H1 (cell line): ENCODE results near the gene PRODH2. TPM values are rescaled to one million over a fixed set of nuclear protein-coding genes. Genes with fewer than 3 reads are reported as not detected.

Experiments used
- CTCF ChIA-PET: fragments of 300-600 bp; sonication (Branson Sonifier 250); formaldehyde crosslinking; loops from one replicate; lab custom pipeline; 2021; ENCODE audit not compliant: partially characterized antibody; lab: Charles Lee
- POLR2A ChIA-PET: fragments of 300-600 bp; sonication (Branson Sonifier 250); formaldehyde crosslinking; loops from one replicate; lab custom pipeline; 2021; ENCODE audit warnings: inconsistent platforms; ENCODE audit not compliant: partially characterized antibody; lab: Charles Lee
- DNase-seq, 2 experiments: peaks; one replicate each; pipeline versions ENCODE4 v3.0.0 to v3.0.0-alpha.2; 2010 to 2022; ENCODE audit warnings: low spot score in 2 of 2, low read depth in 1 of 2, mixed read lengths in 1 of 2
- FAIRE-seq: peaks from 2 replicates; lab custom pipeline; 2011; peaks lifted over from hg19 to GRCh38; lab: Jason Lieb, UNC
- H2AFZ ChIP-seq: 2 replicates; pipeline ENCODE4 v1.8.1; 2012; ENCODE audit warnings: low read length, inconsistent platforms
- H2AK5ac ChIP-seq: 2 replicates; pipeline ENCODE4 v1.6.1; 2013; ENCODE audit warnings: low read depth, low read length
- H2BK120ac ChIP-seq: replicated peaks from 2 replicates; pipeline ENCODE3; 2013; ENCODE audit warnings: low read depth, low read length, inconsistent platforms
- H2BK12ac ChIP-seq: 2 replicates; pipeline ENCODE4 v1.6.1; 2013; ENCODE audit warnings: low read depth, low read length
- H2BK15ac ChIP-seq: 2 replicates; pipeline ENCODE4 v1.6.1; 2013; ENCODE audit warnings: low read length
- H2BK20ac ChIP-seq: 2 replicates; pipeline ENCODE4 v1.6.1; 2013; ENCODE audit warnings: low read length
- H2BK5ac ChIP-seq: 2 replicates; pipeline ENCODE4 v1.6.1; 2013; ENCODE audit warnings: low read depth, low read length
- H3K14ac ChIP-seq: 2 replicates; pipeline ENCODE4 v1.6.1; 2013; ENCODE audit warnings: inconsistent platforms; ENCODE audit not compliant: insufficient read length
- H3K18ac ChIP-seq: 2 replicates; pipeline ENCODE4 v1.6.1; 2013; ENCODE audit warnings: low read length; ENCODE audit errors: extremely low read depth
- H3K23ac ChIP-seq: 2 replicates; pipeline ENCODE4 v1.6.1; 2013; ENCODE audit warnings: inconsistent platforms; ENCODE audit not compliant: insufficient read length
- H3K23me2 ChIP-seq: 2 replicates; pipeline ENCODE4 v1.6.1; 2013; ENCODE audit warnings: low read depth, low read length
- H3K27ac ChIP-seq: 2 replicates; pipeline ENCODE4 v1.6.1; 2011; ENCODE audit warnings: low read depth, low read length, inconsistent platforms
- H3K27me3 ChIP-seq, 4 experiments: replicated peaks in 1 of 4; 1 replicate in 1 of 4; 2 replicates in 3 of 4; pipeline versions ENCODE4 v1.6.1 to v1.8.1; 2011 to 2013; ENCODE audit warnings: low read length in 3 of 4, mild to moderate bottlenecking in 3 of 4, inconsistent platforms in 2 of 4, mixed read lengths in 2 of 4, moderate library complexity in 1 of 4; ENCODE audit not compliant: control insufficient read depth in 3 of 4, insufficient read depth in 3 of 4; ENCODE audit errors: extremely low read depth in 1 of 4
- H3K36me3 ChIP-seq, 4 experiments: 2 replicates each; pipeline versions ENCODE4 v1.6.1 to v1.8.1; 2011 to 2013; ENCODE audit warnings: mild to moderate bottlenecking in 4 of 4, low read length in 3 of 4, moderate library complexity in 2 of 4, control low read depth in 1 of 4, inconsistent platforms in 1 of 4; ENCODE audit not compliant: insufficient read depth in 4 of 4, control insufficient read depth in 2 of 4
- H3K4ac ChIP-seq: replicated peaks from 2 replicates; pipeline ENCODE3; 2013; ENCODE audit warnings: low read length, low read depth, mixed read lengths, inconsistent platforms; ENCODE audit not compliant: insufficient read length
- H3K4me1 ChIP-seq, 4 experiments: replicated peaks in 1 of 4; 1 replicate in 1 of 4; 2 replicates in 3 of 4; pipeline versions ENCODE4 v1.6.1 to v1.8.1; 2011 to 2013; ENCODE audit warnings: low read length in 3 of 4, inconsistent platforms in 2 of 4, mixed read lengths in 1 of 4; ENCODE audit not compliant: insufficient read depth in 4 of 4, control insufficient read depth in 3 of 4
- H3K4me2 ChIP-seq, 2 experiments: 2 replicates each; pipeline versions ENCODE4 v1.6.1 to v1.8.1; 2011 to 2013; ENCODE audit warnings: low read depth in 2 of 2, low read length in 2 of 2, control low read depth in 1 of 2, inconsistent platforms in 1 of 2, mild to moderate bottlenecking in 1 of 2; ENCODE audit not compliant: insufficient read depth in 1 of 2
- H3K4me3 ChIP-seq, 4 experiments: fragments of 200-600, 300-600 bp in 1 of 4; sonication (generic), shearing (Covaris generic), sonication (Bioruptor Twin) in 1 of 4; 2 replicates each; pipeline versions ENCODE4 v1.5.1 to v1.8.1; 2011 to 2016; ENCODE audit warnings: low read length in 4 of 4, low read depth in 3 of 4, control low read depth in 2 of 4, inconsistent platforms in 2 of 4, mild to moderate bottlenecking in 2 of 4, mixed read lengths in 1 of 4, moderate library complexity in 1 of 4; ENCODE audit not compliant: insufficient read depth in 2 of 4; ENCODE audit errors: extremely low read depth in 1 of 4
- H3K56ac ChIP-seq: replicated peaks from 2 replicates; pipeline ENCODE3; 2013; ENCODE audit warnings: low read depth, mild to moderate bottlenecking, mixed read lengths, low read length, inconsistent platforms; ENCODE audit not compliant: insufficient read length
- H3K79me1 ChIP-seq: 2 replicates; pipeline ENCODE4 v1.6.1; 2013; ENCODE audit warnings: low read depth, low read length, control low read depth
- H3K79me2 ChIP-seq, 2 experiments: 2 replicates each; pipeline versions ENCODE4 v1.6.1 to v1.8.1; 2012 to 2013; ENCODE audit warnings: low read length in 2 of 2, mild to moderate bottlenecking in 2 of 2, inconsistent platforms in 1 of 2; ENCODE audit not compliant: insufficient read depth in 2 of 2, control insufficient read depth in 1 of 2
- H3K9ac ChIP-seq, 4 experiments: replicated peaks in 1 of 4; 1 replicate in 1 of 4; 2 replicates in 3 of 4; pipeline versions ENCODE4 v1.6.1 to v1.8.1; 2011 to 2013; ENCODE audit warnings: low read depth in 3 of 4, low read length in 3 of 4, control low read depth in 2 of 4, mild to moderate bottlenecking in 2 of 4, moderate library complexity in 2 of 4, inconsistent platforms in 1 of 4; ENCODE audit errors: extremely low read depth in 1 of 4
- H3K9me3 ChIP-seq, 2 experiments: 2 replicates each; pipeline versions ENCODE4 v1.6.1 to v1.8.1; 2012 to 2013; ENCODE audit warnings: mild to moderate bottlenecking in 2 of 2, moderate library complexity in 2 of 2, control low read depth in 1 of 2, inconsistent platforms in 1 of 2, low read depth in 1 of 2, low read length in 1 of 2, mixed read lengths in 1 of 2; ENCODE audit not compliant: insufficient read depth in 2 of 2
- H4K20me1 ChIP-seq, 2 experiments: replicated peaks in 1 of 2; 2 replicates each; pipeline versions ENCODE3 to v1.8.1; 2011 to 2013; ENCODE audit warnings: inconsistent platforms in 2 of 2, low read length in 2 of 2, mild to moderate bottlenecking in 1 of 2; ENCODE audit not compliant: insufficient read depth in 2 of 2, control insufficient read depth in 1 of 2
- H4K5ac ChIP-seq: 2 replicates; pipeline ENCODE4 v1.6.1; 2013; ENCODE audit warnings: low read length, low read depth, mixed read lengths, inconsistent platforms; ENCODE audit not compliant: insufficient read length
- H4K8ac ChIP-seq: 2 replicates; pipeline ENCODE4 v1.8.0; 2013; ENCODE audit warnings: mild to moderate bottlenecking, moderate library complexity, low read length, inconsistent platforms; ENCODE audit not compliant: insufficient read depth; ENCODE audit errors: extremely low read depth
- H4K91ac ChIP-seq: replicated peaks from 2 replicates; pipeline ENCODE3; 2013; ENCODE audit warnings: low read length, mixed read lengths, inconsistent platforms; ENCODE audit not compliant: insufficient read length
- CHD2 ChIP-seq: IDR thresholded peaks from 2 replicates; pipeline ENCODE4 v1.6.1; 2012; ENCODE audit warnings: low read length, improper control_type of control experiment
- GABPA ChIP-seq: IDR thresholded peaks from 2 replicates; pipeline ENCODE4 v1.6.1; 2011; ENCODE audit warnings: mild to moderate bottlenecking, low read length, moderate library complexity, borderline replicate concordance; ENCODE audit not compliant: insufficient read depth
- MAX ChIP-seq: IDR thresholded peaks from 2 replicates; pipeline ENCODE4 v1.6.1; 2012; ENCODE audit warnings: inconsistent platforms
- POU5F1 ChIP-seq: IDR thresholded peaks from 2 replicates; pipeline ENCODE4 v1.6.1; 2011; ENCODE audit warnings: low read depth, mild to moderate bottlenecking, low read length, moderate library complexity
- WGBS, 2 experiments: shearing (Covaris generic) in 1 of 2; methylation state at CpG; one replicate each; pipeline versions ENCODE4 v1.1.6 to v1.1.7; 2013 to 2015; ENCODE audit warnings: low lambda C conversion rate in 2 of 2, mixed read lengths in 2 of 2, inconsistent platforms in 1 of 2, low coverage in 1 of 2, missing lambda C conversion rate in 1 of 2; ENCODE audit not compliant: insufficient replicate concordance in 2 of 2, insufficient coverage in 1 of 2, insufficient read length in 1 of 2; ENCODE audit errors: extremely low coverage in 1 of 2, missing lambda C conversion rate in 1 of 2; 5-methylcytosine and 5-hydroxymethylcytosine counted together
- polyA plus RNA-seq, 7 experiments: library from polyadenylated mRNA; depleted of rRNA in 3 of 7; stranded (reverse) in 5 of 7; unstranded in 2 of 7; fragments of >200 nt in 5 of 7; fragments of 200-250 nt in 2 of 7; gene quantifications; 1 replicate in 5 of 7; 2 replicates in 1 of 7; 4 replicates in 1 of 7; pipeline versions ENCODE4 v1.2.1 to v1.2.3, GENCODE V29; 2011 to 2013; ENCODE audit warnings: missing spikeins in 2 of 7, mixed read lengths in 2 of 7
- total RNA-seq: library from RNA; stranded (reverse); fragmentation: NEBNext Ultra II Directional; extraction: Animal tissue kit (Norgen Biotek cat#: 25700); gene quantifications from 2 replicates; pipeline ENCODE4 v1.2.1, GENCODE V29; 2021

Gene PRODH2
- total and polyA plus RNA-seq, 2 of the 8 experiments (the other 6 are each of a cell fraction or from before 2014, with no cell fraction given): not detected

GRCh38 chr19:35792888-35793287 is 19.8 kb downstream of the PRODH2 start:
- H3K9ac ChIP-seq: no peak overlapping the region
- no peak overlapping the region for H2BK12ac ChIP-seq
- H3K14ac ChIP-seq: no peak overlapping the region
- peaks cover 0 to 13% (median 4%) of the 10 kb centered on the region in 4 experiments; a peak in 5 of 7 replicates for H3K4me1 ChIP-seq
- no peak overlapping the region for H3K27ac ChIP-seq
- DNase-seq (no peak), FAIRE-seq (no peak)
- no peaks in the 10 kb centered on the region for H3K9me3 ChIP-seq
- peaks cover 11% of the 10 kb centered on the region; the same call in 1 of the 2 replicates for H3K23me2 ChIP-seq
- no peak overlapping the region for H2AFZ ChIP-seq
- H2AK5ac ChIP-seq: no peak overlapping the region
- H4K8ac ChIP-seq: no peak overlapping the region
- peaks cover 2 to 3% of the 10 kb centered on the region in 2 experiments for H4K20me1 ChIP-seq
- H2BK120ac ChIP-seq: no peak overlapping the region
- no peaks in the 10 kb centered on the region for H3K79me1 ChIP-seq
- H3K23ac ChIP-seq: no peak overlapping the region
- TF ChIP-seq MAX (no peak), GABPA (no peak), CHD2 (no peak), POU5F1 (no peak)
- H4K91ac ChIP-seq: no peak overlapping the region
- no peak overlapping the region for H3K4ac ChIP-seq
- no peak overlapping the region for H2BK15ac ChIP-seq
- H3K4me2 ChIP-seq: no peak overlapping the region
- POLR2A ChIA-PET: no interaction called here
- CTCF ChIA-PET: no interaction called here
- H4K5ac ChIP-seq: no peak overlapping the region
- no peak overlapping the region for H2BK5ac ChIP-seq
- no peak overlapping the region for H3K18ac ChIP-seq
- H3K4me3 ChIP-seq: no peak overlapping the region
- 88% methylated on average over 8 of the region's 8 CpGs; no CpG with 5 or more reads in 1 of the 2 experiments for WGBS, 2 experiments
- no peak overlapping the region for H2BK20ac ChIP-seq
- H3K36me3 ChIP-seq: no peaks in the 10 kb centered on the region
- H3K56ac ChIP-seq: no peak overlapping the region
- H3K79me2 ChIP-seq: no peaks in the 10 kb centered on the region
- peaks cover 6 to 23% (median 18%) of the 10 kb centered on the region in 4 experiments for H3K27me3 ChIP-seq
